ENCODE measurements around the gene ARHGAP15. TPM values are rescaled to one million over a fixed set of nuclear protein-coding genes. Genes with fewer than 3 reads are reported as not detected.
"Not testable (repeated sequence)": the region's sequence is repeated elsewhere in the genome, so short reads cannot be mapped to it uniquely, and the experiment has no call there.

The ARHGAP15 gene
- polyA plus RNA-seq, 1 experiment = not detected

GRCh38 chr2:143532061-143532460 is 402.8 kb downstream of the ARHGAP15 start:
- ChIA-PET CTCF (no interaction called here), POLR2A (no interaction called here)
- TF ChIP-seq CTCF (IDR thresholded peaks at IDR 0.05; ENCODE audit: insufficient read depth, low read depth, low read length) = no peak

GRCh38 chr2:143533846-143534245 is 404.6 kb downstream of the ARHGAP15 start:
- DNase-seq (ENCODE audit: low read depth) = no peak
- no peak for TF ChIP-seq CTCF (IDR thresholded peaks at IDR 0.05; ENCODE audit: insufficient read depth, low read depth, low read length)

More at GRCh38 chr2:143532061-143532460, 402.8 kb downstream of the ARHGAP15 start:
- Histone ChIP-seq H3K4me3 (ENCODE audit: low read depth, low read length) (no peak overlapping the region), H3K36me3 (ENCODE audit: control insufficient read depth, insufficient read depth, low read length) (no peaks in the 10 kb centered on the region), H3K27me3 (ENCODE audit: control insufficient read depth, insufficient read depth, low read length) (no peaks in the 10 kb centered on the region)
- no peak for DNase-seq (ENCODE audit: low read depth)

GRCh38 chr2:143535802-143536201 is 406.6 kb downstream of the ARHGAP15 start:
- H3K4me3 ChIP-seq (ENCODE audit: low read depth, low read length) = no peak overlapping the region
- no peak for TF ChIP-seq CTCF (IDR thresholded peaks at IDR 0.05; ENCODE audit: insufficient read depth, low read depth, low read length)
- H3K27me3 ChIP-seq (ENCODE audit: control insufficient read depth, insufficient read depth, low read length) = no peaks in the 10 kb centered on the region
- no peak for DNase-seq (ENCODE audit: low read depth)
- H3K36me3 ChIP-seq (ENCODE audit: control insufficient read depth, insufficient read depth, low read length) = no peaks in the 10 kb centered on the region
- ChIA-PET CTCF (no interaction called here), POLR2A (no interaction called here)

More at GRCh38 chr2:143533846-143534245, 404.6 kb downstream of the ARHGAP15 start:
- H3K4me3 ChIP-seq (ENCODE audit: low read depth, low read length) = no peak overlapping the region
- POLR2A ChIA-PET = no interaction called here
- H3K27me3 ChIP-seq (ENCODE audit: control insufficient read depth, insufficient read depth, low read length) = no peaks in the 10 kb centered on the region
- H3K36me3 ChIP-seq (ENCODE audit: control insufficient read depth, insufficient read depth, low read length) = no peaks in the 10 kb centered on the region
- CTCF ChIA-PET = interaction anchor here (0.7 kb wide), 1 partner anchor 18 kb away, joined by 3 read pairs; no protein-coding TSS in a partner anchor

GRCh38 chr2:143541899-143542298 is 412.7 kb downstream of the ARHGAP15 start:
- POLR2A ChIA-PET; CTCF ChIA-PET; H3K36me3 ChIP-seq (ENCODE audit: control insufficient read depth, insufficient read depth, low read length); DNase-seq (ENCODE audit: low read depth); H3K4me3 ChIP-seq (ENCODE audit: low read depth, low read length); H3K27me3 ChIP-seq (ENCODE audit: control insufficient read depth, insufficient read depth, low read length): not testable (repeated sequence)

GRCh38 chr2:143545059-143545948 is 416.1 kb downstream of the ARHGAP15 start:
- TF ChIP-seq CTCF (IDR thresholded peaks at IDR 0.05; ENCODE audit: insufficient read depth, low read depth, low read length) = no peak
- Histone ChIP-seq H3K4me3 (ENCODE audit: low read depth, low read length) (no peak overlapping the region), H3K27me3 (ENCODE audit: control insufficient read depth, insufficient read depth, low read length) (no peaks in the 10 kb centered on the region), H3K36me3 (ENCODE audit: control insufficient read depth, insufficient read depth, low read length) (no peaks in the 10 kb centered on the region)
- DNase-seq (ENCODE audit: low read depth) = no peak
- POLR2A ChIA-PET = interaction anchor here (0.6 kb wide), 1 partner anchor 59 kb away, joined by 3 read pairs; no protein-coding TSS in a partner anchor
- CTCF ChIA-PET = no interaction called here
